OCI-M2 (cell line): ENCODE results near the gene MACO1.

ENCODE experiments used
- DNase-seq: peaks from one replicate; lab custom pipeline; 2025; ENCODE audit not compliant: unreplicated experiment; lab: John Stamatoyannopoulos, UW

MACO1 gene

DNA sequence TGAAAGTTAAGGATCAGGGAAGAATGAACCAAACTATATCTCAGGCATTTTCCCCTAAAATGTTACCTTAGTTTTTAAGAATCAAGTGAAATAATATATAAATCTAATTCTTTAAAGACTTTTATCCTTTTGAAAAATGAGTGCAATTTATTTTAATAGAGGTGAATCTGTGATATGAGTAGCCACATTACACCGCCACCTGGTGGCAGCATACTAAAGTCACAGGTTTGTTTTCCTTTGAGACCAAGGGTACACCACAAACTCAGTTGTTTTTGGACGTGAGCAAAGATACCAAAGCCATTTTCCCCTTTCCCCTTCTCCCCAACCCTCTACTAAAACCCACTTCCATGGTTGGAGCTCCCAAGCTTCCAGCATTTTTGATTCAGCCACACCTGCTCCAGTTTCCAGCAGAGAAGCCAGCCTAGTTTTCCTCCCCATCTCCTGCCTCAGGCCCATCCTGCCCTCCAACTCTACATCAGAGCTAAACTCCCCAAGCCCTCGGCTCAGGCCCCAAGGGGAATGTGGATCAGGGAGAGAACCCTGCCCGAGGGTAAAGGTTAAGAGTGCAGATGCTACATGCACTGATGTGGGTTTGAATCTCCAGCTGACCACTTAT is 89.9 kb downstream of the MACO1 start:
- peak; percentile 29 for DNase-seq

DNA sequence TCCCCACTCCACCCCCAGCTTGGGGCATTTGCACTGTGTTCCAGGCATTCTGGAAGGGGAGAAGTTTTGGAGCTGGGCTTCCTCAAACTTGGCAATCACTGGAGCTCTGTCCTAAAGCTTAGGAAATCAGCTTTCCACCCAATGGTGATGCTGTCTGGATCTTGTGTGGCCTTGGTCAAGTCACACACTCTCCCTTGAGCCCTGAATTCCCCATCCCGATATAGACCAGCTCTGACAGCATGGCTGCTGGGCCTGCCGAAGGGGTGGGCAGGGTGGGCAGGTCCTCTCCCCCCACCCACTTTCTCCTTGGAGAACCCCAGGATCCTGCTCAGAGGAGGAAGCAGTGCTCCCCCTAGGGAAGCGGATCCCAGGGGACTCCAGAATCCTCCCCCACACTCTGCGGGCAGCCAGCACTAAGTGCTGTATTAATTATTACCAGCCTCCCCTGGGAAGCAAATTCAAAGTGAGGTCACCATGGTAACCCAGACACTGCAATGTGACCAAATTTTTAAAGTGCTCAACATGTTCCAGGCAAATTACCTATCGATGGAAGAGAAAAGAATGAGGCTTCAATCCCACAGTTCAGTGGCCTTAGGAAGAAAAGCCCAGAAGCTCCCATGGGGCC is 91.4 kb downstream of the MACO1 start:
- DNase-seq: no peak

DNA sequence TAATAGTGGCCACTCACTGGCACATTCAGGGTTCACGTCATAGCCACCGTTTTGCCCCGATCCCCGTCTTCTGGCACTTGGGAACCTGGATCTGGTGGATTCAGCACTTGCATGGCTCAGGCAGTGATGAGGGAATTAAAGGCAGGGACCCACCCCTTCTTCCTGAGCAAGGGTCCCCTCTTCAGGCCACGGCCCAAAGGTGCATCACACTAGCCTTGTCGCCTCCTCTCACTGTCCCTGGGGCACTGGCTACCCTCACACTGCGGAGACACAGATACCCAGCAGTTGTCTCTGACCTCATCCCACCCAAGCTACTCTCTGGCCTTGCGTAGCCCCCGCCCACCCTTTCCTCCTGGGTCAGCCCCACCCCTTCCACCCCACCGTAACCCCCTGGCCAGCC is 92.8 kb downstream of the MACO1 start:
- no peak for DNase-seq

DNA sequence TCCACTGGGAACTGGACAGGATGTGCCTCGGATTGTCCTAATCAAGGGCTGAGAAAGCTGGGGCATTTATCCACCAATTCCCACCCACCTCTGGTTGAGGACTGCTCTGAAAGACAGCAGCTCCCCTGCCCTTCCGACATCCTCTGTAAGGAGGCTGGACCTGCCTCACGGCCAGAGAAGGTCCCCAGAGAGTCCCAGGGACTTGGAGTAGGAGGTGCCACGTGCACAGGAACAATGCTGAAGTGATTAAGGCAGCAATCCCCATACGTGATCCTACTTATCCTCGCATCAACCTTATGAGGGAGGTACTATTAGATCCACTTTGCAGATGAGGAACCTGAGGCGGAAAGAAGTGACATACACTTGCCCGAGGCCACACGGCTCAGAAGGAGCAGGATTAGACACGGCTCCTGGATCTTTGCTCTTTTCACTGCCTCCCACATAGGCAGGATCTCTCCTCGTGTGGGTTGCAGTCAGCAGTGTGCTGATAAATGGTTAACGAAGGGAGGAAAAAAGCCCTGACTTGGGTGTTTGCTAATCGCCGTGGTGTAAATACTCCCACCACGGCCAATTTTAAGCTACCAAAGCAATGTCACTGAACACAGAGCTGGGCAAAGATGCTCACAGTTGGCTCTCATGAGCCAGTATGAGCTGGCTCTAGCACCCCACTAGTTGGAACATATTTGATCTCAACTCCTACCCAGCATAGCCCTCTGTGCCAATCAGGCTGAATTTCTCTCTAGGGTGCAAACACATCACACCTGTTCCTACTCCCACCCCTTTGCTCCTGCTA is 94.1 kb downstream of the MACO1 start:
- no peak for DNase-seq

DNA sequence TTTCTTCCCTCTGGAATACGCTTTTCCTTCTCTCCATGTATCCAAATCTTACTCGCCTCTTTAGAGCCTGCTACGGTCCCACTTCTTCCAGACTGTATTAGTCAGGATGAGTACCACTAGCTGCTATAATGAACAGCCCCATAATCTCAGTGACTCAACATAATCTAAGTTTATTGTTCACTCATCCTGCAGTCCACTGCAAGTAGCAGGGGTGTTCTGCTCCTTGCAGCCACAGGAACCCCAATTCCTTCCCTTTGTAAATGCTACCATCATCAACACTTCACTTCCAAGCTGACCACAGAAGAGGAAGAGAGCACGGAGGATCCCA is 94.6 kb downstream of the MACO1 start:
- no peak for DNase-seq

DNA sequence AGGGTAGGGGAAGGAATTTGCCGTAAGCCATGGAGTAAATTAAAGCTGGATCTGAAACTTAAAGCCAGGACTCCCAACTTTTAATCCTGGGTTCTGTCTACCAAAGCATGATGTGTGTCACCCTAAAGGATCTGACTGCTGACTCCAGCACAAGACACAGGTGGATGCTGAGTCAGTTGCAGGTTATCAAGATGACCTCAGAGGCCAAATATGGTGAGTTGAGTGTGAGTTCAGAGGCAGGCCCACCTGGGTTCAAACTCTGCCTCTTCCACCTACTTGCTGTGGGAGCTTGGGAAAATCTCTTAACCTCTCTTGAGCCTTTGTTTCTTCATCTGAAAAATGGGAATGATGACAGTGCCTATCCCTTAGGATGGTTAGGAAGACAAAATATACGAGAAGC is 96.1 kb downstream of the MACO1 start:
- no peak for DNase-seq

DNA sequence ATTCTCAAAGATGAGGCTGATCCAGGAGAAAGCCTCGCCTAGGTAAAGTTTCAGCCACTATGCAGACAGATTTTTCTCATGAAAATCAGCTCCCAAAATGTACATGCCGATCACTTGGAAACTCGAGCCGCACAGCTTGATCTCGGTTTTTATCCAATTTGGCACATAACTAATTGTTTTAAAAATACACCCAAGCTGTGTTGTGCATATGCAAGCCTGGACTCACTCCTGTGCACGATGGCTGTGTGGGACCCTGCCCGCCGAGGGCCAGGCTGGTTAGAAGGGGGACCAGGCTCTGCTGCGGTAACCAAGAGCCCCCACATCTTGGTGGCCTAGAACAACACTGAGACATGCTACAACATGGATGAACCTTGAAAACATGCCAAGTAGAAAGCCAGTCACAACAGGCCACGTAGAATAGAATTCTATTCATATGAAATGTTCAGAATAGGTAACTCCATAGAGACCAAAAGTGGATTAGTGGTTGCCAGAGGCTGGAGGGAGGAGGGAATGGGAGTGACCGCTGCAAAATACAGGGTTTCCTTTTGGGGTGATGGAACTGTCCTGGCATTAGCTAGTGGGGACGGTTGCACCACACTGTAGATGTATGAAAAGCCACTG is 96.6 kb downstream of the MACO1 start:
- DNase-seq: no peak

DNA sequence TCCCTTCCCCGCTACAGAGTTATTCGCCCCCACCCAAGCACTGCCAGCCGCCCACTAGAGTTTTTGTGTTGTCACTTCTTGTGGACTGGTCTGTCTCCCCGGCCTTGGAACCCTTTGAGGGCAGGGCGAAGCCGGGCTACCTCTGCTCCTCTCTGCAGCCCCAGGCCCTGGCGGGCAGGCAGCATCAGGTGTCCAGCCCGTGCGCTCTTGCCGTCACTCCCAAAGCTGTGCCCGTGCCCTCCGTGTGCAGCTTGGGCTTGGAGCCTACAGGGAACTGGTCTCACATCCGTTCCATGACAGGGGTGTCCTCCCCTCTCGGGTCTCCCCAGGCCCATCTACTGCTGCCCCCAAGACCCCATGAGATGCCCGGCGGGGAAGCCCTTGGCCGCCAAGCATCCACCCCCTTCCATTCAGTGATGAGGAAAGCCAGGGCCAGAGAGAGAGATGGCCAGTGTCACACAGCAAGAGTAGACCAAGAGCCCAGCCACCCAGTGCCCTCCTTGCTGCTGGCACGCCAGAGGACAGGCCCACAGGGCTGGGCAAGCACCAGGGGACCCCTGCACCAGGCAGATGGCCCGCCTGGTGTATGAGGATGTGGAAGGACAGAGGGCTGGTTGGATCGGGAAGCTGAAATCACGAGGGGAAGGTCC is 97.4 kb downstream of the MACO1 start:
- no peak for DNase-seq

DNA sequence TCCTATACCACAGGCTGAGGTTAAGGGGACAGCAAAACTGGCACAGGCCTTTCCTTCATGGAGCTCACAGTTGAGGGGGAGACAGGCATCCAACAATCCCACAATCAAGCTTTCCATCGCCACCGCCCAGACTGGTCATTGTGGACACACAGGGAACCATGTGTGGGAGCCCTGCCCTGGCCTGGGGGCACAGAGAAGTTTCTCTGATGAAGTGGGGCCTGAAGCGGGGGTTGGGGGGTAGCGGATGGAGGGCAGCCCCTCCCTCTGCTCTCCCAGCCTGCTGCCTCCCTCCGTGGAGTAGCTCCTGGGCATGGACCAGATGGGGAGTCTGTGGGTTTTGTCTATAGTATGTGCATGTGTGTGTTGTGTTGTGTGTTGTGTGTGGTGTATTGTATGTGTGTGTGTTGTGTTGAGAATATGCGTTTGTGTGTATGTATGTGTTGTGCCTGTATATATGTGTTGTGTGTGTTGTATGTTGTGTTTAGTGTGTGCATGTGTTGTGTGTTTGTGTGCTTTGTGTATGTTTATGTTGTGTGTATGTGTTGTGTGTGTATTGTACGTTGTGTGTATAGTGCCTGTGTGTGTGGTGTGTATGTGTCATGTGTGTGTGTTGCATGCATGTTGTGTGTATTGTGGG is 98.3 kb downstream of the MACO1 start:
- DNase-seq: no peak

DNA sequence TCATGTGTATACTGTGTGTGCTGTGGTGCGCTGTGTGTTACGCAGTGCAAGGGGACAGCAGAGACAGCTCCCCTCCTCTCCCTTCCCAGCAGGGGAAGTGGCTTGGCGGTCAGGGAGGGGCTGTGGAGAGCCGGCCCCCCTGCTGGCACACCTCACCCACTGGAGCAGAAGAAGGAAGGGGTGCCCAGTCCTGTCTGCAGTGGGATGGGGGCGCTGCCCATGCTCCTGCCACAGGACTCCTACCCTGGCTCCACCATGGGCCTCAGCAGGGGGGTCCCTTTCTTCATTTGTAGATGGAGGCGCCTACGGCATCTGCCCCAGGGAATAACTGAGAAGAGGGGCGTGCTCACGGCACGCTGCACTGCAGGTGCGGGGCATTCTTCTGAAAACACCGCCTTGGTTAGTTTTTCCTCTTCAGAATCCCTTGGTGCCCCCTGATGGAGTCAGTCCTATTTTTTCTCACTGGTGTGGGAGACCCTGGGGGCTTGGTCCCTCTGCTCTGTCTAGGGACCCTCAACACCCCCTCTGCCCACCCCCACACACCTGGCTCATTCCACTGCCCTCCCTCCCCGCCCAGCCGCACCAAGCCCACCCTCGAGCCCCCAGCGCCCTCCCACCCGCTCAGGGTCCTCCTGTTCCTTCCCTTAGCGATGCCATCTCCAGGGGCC is 99.0 kb downstream of the MACO1 start:
- DNase-seq: no peak

DNA sequence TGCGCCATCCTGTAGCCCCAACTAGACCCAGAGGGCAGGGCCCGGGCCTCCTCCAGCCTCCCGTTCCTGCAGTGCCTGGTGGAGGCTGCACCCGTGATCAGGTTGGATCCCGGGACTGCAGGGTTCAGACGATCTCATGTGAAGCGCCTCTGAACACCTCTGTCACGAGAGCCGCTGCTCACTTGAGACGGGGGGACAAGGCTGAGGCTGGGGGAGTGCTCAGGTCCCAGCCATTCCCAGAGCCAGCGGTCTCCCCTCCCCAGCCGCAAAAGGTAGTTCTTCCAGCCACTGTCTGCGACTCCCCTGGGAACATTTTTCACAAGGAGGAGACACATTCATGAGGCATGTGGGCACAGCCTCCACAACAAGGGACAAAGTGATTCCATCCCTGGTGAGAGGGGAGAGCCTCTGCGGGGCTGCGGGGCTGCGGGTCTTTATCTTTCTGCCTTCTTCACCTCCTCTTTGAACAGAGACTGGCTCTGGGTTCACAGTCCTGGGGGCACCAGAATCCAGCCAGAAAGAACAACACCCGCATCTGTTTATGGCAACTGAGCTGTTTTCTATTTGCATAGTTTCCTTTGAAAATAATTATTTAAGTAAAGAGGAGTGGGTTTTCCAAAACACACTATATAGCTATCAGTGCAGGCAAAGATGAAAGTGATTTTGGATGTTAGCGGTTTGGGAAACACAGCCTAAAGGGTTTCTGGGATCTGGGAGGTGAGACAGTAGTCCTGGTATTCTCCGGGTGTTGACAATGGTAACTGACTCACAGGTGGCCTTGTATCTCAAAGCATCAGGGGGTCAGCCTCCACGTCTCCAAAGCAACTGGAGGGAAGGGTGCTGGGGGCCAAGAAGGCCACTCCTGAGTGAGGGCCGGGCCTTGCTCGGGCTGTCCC is 99.7 kb downstream of the MACO1 start:
- DNase-seq: no peak

DNA sequence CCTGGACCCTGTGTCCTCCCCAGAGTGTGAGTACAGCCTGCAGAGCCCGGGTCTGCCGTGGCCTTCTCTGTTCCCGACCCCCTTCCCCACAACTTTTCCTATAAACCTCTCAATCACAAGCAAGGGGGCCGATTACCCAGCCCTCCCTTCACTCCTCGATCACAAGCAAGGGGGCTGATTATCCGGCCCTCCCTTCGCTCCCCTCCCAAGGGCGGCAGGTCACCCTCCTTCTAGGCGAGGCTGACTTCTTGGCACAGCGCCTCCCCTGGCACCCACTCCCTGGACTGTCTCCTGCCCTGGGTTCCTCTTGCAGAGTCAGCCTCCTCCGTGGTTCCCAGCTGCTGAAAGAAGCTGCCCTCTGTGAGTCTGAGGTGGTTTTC is 100.4 kb downstream of the MACO1 start:
- DNase-seq: no peak

DNA sequence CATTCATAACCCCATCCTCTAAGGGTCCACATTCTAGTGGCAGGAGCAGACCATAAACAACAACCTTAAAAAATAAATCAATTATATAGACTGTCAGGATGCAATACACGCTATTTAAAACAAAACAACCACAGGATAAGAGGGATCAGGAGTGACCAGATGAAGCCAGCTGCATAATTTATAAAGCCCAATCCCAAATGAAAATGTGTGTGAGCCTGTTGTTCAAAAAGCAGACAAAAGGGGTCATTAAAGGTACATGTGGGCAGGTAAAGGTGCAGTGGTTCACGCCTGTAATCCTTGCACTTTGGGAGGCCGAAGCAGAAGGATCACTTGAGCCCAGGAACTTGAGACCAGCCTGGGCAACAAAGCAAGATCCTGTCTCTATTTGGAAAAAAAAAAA is 102.3 kb downstream of the MACO1 start:
- no peak for DNase-seq

DNA sequence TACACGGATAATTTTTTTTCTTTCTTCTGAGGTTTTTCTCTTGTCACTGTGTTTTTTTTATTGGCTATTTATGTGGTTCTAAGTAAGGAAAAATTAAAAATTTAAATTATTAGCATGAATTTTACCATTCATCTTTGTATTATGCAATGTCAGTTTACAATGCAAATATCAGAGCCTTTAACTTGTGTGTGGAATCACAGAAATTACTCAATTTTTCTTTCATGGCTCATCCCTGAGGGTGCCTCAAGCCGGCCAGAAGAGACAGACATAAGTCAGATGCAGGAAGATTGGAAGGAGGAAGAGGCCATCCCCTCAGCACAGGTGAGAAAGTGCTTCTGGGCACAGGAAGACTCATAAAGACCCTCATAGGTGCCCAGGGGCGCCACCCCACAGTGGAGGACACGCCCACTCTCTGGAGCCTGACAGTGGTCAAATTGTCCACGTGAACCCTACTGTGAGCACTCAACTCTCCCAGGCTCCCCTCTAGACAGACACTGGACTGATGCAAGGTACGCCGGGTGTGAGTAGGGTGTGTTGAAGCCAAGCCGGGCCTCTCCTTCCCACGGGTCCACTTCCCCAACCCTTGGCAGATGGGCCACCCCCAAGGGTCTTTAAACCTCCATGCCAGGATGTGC is 103.2 kb downstream of the MACO1 start:
- DNase-seq: no peak

DNA sequence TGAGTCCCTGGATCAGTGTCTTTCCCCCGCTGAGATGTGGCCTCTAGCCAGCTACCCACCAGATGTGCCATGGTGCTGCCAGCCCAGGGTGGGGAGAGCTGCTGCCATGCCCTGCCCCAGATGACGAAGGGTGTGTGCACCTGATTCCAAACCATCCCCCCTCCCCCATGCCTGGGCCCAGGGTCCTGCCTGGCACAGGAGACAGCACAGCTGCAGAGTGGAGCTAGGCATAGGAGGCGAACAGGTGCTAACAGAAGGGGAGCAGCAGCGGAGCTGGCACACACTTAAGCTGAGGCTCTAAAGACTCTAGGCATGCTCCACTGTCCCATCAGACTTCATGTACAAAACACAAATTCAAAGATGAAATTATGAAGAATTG is 103.7 kb downstream of the MACO1 start:
- DNase-seq: no peak

DNA sequence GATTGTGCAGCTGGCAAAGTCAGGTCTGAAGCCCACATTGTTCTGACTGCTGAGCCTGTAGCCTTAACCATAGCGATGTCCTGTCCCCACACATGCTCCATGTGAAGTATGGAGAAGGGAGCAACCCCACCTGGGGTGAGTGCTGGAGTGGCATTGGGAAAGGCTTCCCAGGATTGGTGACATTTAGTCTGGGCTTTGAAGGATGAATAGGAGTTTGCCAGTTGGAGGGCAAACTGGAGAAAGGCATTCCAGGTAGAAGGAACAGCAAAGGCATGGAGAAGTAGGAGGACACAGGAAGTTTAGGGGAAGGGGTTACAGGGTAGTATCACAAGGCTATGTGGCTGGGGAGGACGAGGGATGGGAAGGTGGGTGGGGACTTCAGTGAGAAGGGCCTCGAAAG is 105.4 kb downstream of the MACO1 start:
- no peak for DNase-seq

DNA sequence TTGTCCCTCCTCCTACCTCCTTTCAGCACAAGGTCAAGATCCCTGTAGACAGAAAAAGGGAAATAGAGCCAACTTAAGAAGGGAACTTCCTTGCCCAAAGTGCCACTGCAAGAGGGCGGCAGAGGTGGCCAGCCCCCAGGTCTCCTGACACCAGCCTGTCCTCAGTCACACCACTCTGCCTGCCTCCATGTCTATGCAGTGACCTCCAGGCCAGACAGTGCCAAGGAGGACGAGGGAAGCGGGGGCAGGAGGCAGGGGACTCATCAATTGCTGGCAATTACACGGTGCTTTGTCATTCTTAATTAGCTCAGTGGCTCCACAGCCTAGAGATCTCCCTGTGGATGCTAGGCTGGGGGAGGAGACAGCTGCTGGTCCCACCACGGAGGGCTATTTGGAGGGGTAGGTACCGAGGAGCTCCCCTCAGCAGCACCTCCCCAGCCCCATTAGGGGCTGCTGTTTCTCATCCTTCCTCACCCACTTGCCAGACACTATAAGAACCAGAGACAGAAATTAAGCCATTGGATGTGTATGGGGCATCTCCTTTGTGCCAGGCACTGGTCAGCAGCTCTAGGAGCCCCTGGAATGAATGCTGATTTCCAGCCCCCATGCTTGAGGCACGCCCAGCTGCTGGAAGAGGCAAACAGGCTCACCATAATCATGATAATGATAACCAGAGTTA is 106.6 kb downstream of the MACO1 start:
- no peak for DNase-seq

DNA sequence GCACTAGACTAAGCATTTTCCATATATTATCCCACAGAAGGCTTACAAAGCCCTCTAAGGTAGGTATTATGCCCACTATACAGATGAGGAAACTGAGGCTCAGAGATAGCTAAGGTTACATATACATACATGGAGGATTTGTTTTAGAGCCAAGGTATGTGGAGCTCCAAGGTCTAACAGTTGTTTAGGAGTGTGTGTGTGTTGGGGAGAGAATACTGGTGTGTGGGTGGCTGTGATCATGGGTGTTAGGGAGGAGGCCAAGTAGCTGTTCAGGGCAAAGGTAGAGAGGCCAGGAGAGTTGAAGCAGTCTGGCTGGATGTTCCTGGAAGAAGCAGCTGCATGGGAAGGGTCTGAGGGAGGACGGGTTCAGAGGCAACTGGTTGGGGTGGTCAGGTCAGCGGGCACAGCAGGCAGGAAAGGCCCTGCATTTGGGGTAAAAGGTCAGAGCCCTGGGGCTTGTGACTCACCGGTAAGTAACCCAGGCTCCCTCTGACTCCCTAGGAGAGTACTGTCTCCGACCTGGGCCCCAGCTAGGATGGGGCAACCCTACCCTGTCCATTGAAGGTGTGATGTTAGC is 107.6 kb downstream of the MACO1 start:
- no peak for DNase-seq
